Measurements from ENCODE around the gene KIF13A.

KIF13A gene

DNA sequence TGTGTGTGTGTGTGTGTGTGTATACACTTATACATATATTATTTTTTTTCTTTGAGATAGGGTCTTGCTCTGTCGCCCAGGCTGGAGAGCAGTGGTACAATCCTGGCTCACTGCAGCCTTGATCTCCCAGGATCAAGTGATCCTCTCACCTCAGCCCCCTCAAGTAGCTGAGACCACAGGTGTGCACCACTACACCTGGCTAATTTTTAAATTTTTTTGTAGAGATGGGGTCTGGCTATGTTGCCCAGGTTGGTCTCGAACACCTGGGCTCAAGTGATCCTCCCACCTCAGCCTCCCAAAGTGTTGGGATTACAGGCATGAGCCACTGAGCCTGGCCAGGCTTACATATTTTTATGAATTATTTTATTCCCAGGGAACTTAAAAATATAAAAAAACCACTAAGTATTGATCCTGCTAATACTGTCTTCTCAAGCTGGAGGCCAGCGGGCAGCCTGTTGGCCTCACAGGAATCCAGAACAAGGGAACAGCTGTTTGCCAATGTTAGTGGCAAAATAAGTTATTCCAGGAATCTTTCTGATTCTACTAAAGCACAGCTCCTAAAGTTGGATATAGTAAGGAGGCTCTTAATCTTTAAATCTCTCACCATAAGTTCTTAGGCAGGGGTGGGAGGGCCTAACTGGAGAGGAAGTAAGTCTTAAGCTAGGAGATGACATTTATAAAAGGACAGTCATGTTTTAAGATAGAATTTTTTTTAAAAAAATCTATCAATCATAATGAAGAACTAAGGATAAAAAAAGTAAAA is 145.2 kb downstream of the KIF13A start:
- Histone ChIP-seq H3K4me1 (ENCODE audit: control insufficient read depth, insufficient read depth, low read length) (no peaks in the 10 kb centered on the region; the same call in 1 of the 2 replicates), H3K4me3 (ENCODE audit: low read depth, low read length) (no peak overlapping the region), H3K9me3 (ENCODE audit: control insufficient read depth, insufficient read depth, low read depth, low read length) (no peaks in the 10 kb centered on the region), H3K27ac (ENCODE audit: low read depth, low read length) (no peak overlapping the region), H3K27me3 (ENCODE audit: control insufficient read depth, insufficient read depth, low read length) (no peaks in the 10 kb centered on the region), H3K36me3 (ENCODE audit: control insufficient read depth, insufficient read depth, low read length) (peaks cover 15% of the 10 kb centered on the region), H3K9ac (ENCODE audit: low read length) (no peak overlapping the region)

DNA sequence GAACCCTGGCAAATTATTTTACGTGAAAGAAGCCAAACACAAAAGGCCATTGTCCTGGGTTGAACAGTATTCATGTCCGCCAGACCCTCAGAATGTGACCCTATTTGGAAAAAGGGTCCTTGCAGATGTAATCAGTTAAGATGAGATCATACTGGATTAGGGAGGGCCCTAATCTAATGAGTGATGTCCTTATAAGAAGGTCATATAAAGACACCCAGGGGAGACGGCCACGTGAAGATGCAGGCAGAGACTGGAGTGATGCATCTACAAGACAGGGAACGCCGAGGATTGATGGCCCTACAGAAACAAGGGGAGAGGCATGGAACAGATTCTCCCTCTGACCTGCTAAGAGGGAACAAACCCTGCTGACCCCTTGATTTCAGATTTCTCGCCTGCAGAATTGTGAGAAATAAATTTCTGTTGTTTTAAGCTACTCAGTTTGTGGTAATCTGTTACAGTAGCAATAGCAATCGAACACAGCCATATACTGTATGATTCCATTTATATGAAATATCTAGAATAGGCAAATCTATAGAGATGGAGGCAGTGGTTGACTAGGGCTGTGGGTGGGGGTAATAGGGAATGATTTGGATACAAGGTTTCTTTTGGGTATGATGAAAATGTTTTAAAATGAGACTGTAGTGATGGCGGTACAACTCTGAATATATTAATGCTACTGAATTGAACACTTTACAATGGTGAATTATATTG is 147.8 kb downstream of the KIF13A start:
- Histone ChIP-seq H3K27me3 (ENCODE audit: control insufficient read depth, insufficient read depth, low read length) (no peaks in the 10 kb centered on the region), H3K27ac (ENCODE audit: low read depth, low read length) (no peak overlapping the region)

DNA sequence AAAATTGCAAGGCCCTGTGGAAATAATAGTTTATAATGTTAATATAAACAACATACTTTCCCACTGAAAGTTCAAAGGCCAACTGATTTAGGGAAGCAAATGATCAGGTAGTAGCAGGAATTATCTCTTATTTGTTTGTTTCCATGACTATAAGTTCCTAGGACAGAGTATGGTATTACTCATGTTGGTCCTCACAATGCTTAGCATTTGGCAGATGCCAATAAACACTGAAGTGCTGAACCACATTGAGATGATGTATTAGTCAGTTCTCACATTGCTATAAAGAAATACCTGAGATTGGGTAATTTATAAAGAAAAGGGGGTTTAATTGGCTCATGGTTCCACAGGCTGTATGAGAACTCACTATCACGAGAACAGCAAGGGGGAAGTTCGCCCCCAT is 151.1 kb downstream of the KIF13A start:
- H3K36me3 ChIP-seq (ENCODE audit: control insufficient read depth, insufficient read depth, low read length) = peaks cover 24% of the 10 kb centered on the region
- no peak overlapping the region for H3K9ac ChIP-seq (ENCODE audit: low read length)
- H3K9me3 ChIP-seq (ENCODE audit: control insufficient read depth, insufficient read depth, low read depth, low read length) = no peaks in the 10 kb centered on the region
- H3K27me3 ChIP-seq (ENCODE audit: control insufficient read depth, insufficient read depth, low read length) = no peaks in the 10 kb centered on the region
- no peak overlapping the region for H3K4me3 ChIP-seq (ENCODE audit: low read depth, low read length)
- no peaks in the 10 kb centered on the region; the same call in 1 of the 2 replicates for H3K4me1 ChIP-seq (ENCODE audit: control insufficient read depth, insufficient read depth, low read length)
- H3K27ac ChIP-seq (ENCODE audit: low read depth, low read length) = no peak overlapping the region

More for the DNA sequence above, 147.8 kb downstream of the KIF13A start:
- H3K4me1 ChIP-seq (ENCODE audit: control insufficient read depth, insufficient read depth, low read length) = no peaks in the 10 kb centered on the region; the same call in 1 of the 2 replicates
- no peak overlapping the region for H3K9ac ChIP-seq (ENCODE audit: low read length)
- H3K36me3 ChIP-seq (ENCODE audit: control insufficient read depth, insufficient read depth, low read length) = peaks cover 22% of the 10 kb centered on the region
- H3K4me3 ChIP-seq (ENCODE audit: low read depth, low read length) = no peak overlapping the region
- no peaks in the 10 kb centered on the region for H3K9me3 ChIP-seq (ENCODE audit: control insufficient read depth, insufficient read depth, low read depth, low read length)

DNA sequence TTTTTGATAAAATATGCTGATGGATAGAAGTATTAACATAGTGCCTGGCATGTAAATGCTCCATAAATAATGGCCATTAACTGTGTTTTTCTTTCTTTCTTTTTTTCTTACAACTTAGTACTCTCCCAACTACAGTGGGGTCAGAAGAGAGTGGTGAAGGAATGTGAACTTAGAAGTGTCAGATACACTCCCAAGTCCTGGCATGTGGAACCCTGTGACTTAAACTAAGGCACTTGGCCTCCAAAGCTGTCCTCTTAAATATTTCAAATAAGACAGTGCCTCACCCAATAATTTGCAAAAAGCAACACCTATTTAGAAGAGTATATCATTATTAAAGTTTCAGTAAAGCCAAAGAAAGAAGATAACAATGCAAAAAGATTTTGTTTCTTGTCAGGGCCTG is 151.7 kb downstream of the KIF13A start:
- Histone ChIP-seq H3K4me3 (ENCODE audit: low read depth, low read length) (no peak overlapping the region), H3K9ac (ENCODE audit: low read length) (no peak overlapping the region), H3K27ac (ENCODE audit: low read depth, low read length) (no peak overlapping the region), H3K27me3 (ENCODE audit: control insufficient read depth, insufficient read depth, low read length) (no peaks in the 10 kb centered on the region), H3K36me3 (ENCODE audit: control insufficient read depth, insufficient read depth, low read length) (peaks cover 29% of the 10 kb centered on the region), H3K4me1 (ENCODE audit: control insufficient read depth, insufficient read depth, low read length) (no peaks in the 10 kb centered on the region; the same call in 1 of the 2 replicates), H3K9me3 (ENCODE audit: control insufficient read depth, insufficient read depth, low read depth, low read length) (no peaks in the 10 kb centered on the region)

DNA sequence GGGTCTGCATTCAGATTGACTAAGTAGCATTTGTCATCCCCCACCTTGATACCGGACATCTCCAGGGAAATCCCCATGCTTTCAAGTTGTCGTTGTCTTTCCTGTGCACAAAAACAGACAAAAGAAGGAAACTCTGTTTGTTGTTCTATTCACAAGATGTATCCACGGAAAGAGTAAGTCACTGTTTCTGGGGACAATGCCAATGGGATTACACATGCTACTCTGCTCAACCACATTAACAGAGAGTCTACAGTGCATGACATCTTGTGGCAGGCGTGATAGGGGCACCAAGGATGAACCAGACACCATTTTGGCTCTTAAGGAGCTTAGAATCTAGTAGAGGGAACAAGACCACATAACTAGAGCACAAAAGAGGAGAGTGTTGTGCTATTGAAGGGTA is 156.3 kb downstream of the KIF13A start:
- H3K27me3 ChIP-seq (ENCODE audit: control insufficient read depth, insufficient read depth, low read length) = no peaks in the 10 kb centered on the region
- no peaks in the 10 kb centered on the region for H3K9me3 ChIP-seq (ENCODE audit: control insufficient read depth, insufficient read depth, low read depth, low read length)
- H3K27ac ChIP-seq (ENCODE audit: low read depth, low read length) = no peak overlapping the region
- H3K4me3 ChIP-seq (ENCODE audit: low read depth, low read length) = no peak overlapping the region
- no peak overlapping the region for H3K9ac ChIP-seq (ENCODE audit: low read length)
- peaks cover 48% of the 10 kb centered on the region for H3K36me3 ChIP-seq (ENCODE audit: control insufficient read depth, insufficient read depth, low read length)
- H3K4me1 ChIP-seq (ENCODE audit: control insufficient read depth, insufficient read depth, low read length) = no peaks in the 10 kb centered on the region

DNA sequence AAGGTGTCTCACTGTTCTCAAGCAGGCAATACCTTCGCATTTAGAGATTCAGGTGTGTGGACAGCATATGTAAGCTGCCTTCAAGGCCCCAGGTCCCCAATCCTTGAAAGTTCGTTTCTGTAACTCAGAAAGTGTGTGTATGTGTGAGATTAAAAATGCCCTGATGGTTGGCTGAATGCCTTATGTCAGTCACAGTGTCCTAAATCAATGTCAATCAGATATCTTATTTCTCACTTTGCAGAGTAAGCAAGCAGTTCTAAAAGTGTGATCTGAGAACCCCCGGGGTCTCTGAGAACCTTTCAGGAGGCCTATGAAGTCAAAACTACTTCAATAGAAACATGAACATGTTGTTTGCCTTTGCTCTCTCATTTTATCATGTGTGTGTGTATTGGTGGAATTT is 157.5 kb downstream of the KIF13A start:
- Histone ChIP-seq H3K9ac (ENCODE audit: low read length) (no peak overlapping the region), H3K4me3 (ENCODE audit: low read depth, low read length) (no peak overlapping the region), H3K36me3 (ENCODE audit: control insufficient read depth, insufficient read depth, low read length) (peaks cover 60% of the 10 kb centered on the region), H3K9me3 (ENCODE audit: control insufficient read depth, insufficient read depth, low read depth, low read length) (no peaks in the 10 kb centered on the region), H3K27ac (ENCODE audit: low read depth, low read length) (no peak overlapping the region), H3K4me1 (ENCODE audit: control insufficient read depth, insufficient read depth, low read length) (no peaks in the 10 kb centered on the region), H3K27me3 (ENCODE audit: control insufficient read depth, insufficient read depth, low read length) (no peaks in the 10 kb centered on the region)

DNA sequence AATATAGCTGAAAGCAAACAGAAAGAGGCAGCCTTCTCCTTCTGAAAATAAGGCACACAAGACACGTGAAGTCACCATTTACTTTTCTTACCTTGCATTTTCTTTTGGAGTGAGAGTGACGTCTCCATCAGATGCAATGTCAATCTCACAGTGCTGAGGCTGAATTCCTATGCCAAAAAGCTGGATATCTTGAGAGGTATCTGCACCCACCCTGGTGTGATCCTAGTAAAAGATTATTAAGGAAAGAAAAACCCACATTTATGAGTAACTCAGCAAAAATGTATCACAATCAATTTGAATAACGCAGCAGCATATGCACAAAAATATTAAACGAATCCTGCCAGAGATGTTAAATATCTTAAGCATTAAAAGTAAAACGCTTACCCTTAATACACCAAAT is 159.3 kb downstream of the KIF13A start:
- Histone ChIP-seq H3K36me3 (ENCODE audit: control insufficient read depth, insufficient read depth, low read length) (peaks cover 62% of the 10 kb centered on the region), H3K4me1 (ENCODE audit: control insufficient read depth, insufficient read depth, low read length) (no peaks in the 10 kb centered on the region)

DNA sequence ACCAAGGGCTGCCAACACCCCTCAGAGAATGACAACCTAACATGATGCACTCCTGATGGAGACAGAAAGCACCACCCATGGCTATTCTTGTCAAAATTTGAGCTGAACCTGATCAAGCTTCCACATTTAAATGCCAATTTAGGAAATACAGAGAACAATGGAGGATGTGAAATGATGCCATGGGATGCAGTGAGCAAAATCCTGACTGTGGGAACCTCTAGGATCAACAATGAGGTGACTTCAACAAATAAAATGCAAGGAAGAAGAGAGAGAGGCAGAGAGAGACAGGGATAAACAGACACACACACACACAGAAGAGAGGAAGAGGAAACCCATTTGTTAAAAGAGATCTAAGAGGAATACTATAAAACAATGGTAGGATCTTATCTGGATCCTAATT is 161.1 kb downstream of the KIF13A start:
- Histone ChIP-seq H3K36me3 (ENCODE audit: control insufficient read depth, insufficient read depth, low read length) (peaks cover 66% of the 10 kb centered on the region), H3K27me3 (ENCODE audit: control insufficient read depth, insufficient read depth, low read length) (no peaks in the 10 kb centered on the region), H3K4me3 (ENCODE audit: low read depth, low read length) (no peak overlapping the region), H3K27ac (ENCODE audit: low read depth, low read length) (no peak overlapping the region), H3K9me3 (ENCODE audit: control insufficient read depth, insufficient read depth, low read depth, low read length) (no peaks in the 10 kb centered on the region), H3K9ac (ENCODE audit: low read length) (no peak overlapping the region), H3K4me1 (ENCODE audit: control insufficient read depth, insufficient read depth, low read length) (no peaks in the 10 kb centered on the region)

More for the DNA sequence above, 159.3 kb downstream of the KIF13A start:
- no peaks in the 10 kb centered on the region for H3K27me3 ChIP-seq (ENCODE audit: control insufficient read depth, insufficient read depth, low read length)
- H3K4me3 ChIP-seq (ENCODE audit: low read depth, low read length) = no peak overlapping the region
- no peak overlapping the region for H3K27ac ChIP-seq (ENCODE audit: low read depth, low read length)
- no peaks in the 10 kb centered on the region for H3K9me3 ChIP-seq (ENCODE audit: control insufficient read depth, insufficient read depth, low read depth, low read length)
- H3K9ac ChIP-seq (ENCODE audit: low read length) = no peak overlapping the region

DNA sequence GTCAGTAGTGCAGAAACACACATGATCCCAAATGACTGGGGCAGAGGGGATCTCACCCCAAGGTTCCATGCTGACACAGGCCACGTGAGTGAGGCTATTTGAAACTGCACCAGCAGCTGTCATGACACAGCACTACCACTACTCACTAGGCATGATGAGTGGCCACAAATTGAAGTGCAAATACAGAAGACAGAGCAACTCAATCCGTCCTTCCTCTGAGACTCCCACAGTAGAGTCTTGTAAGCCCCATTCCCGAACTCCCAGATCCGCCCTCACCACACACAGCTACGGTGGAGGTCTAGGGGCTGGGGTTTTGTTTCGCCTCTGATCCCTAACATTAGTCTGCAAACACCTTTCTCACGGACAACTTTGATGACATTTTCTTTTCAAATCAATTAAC is 167.4 kb downstream of the KIF13A start:
- Histone ChIP-seq H3K9me3 (ENCODE audit: control insufficient read depth, insufficient read depth, low read depth, low read length) (no peaks in the 10 kb centered on the region), H3K36me3 (ENCODE audit: control insufficient read depth, insufficient read depth, low read length) (peaks cover 16% of the 10 kb centered on the region), H3K27ac (ENCODE audit: low read depth, low read length) (no peak overlapping the region), H3K4me3 (ENCODE audit: low read depth, low read length) (no peak overlapping the region), H3K9ac (ENCODE audit: low read length) (no peak overlapping the region), H3K27me3 (ENCODE audit: control insufficient read depth, insufficient read depth, low read length) (no peaks in the 10 kb centered on the region), H3K4me1 (ENCODE audit: control insufficient read depth, insufficient read depth, low read length) (peaks cover 6% of the 10 kb centered on the region; the same call in 1 of the 2 replicates)

DNA sequence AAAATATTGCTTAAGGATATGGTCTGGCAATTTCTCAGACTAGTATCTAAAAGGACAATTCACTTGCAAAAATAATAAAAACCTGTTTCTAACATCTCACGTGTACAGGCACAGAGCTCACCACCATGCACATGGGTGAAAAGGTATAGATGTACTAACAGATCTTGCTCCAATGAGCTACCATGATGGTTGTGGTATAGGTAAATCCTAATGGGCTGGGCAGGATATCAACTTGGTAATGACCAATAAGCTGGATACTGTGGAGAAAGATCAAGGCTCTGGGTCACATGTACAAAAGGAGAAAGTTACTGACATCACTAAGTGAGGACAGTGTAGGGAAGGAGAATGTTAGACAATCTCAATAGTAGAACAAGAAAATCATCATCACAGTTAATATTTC is 169.7 kb downstream of the KIF13A start:
- no peaks in the 10 kb centered on the region for H3K27me3 ChIP-seq (ENCODE audit: control insufficient read depth, insufficient read depth, low read length)
- H3K9me3 ChIP-seq (ENCODE audit: control insufficient read depth, insufficient read depth, low read depth, low read length) = no peaks in the 10 kb centered on the region
- H3K4me3 ChIP-seq (ENCODE audit: low read depth, low read length) = no peak overlapping the region
- peaks cover 6% of the 10 kb centered on the region; the same call in 1 of the 2 replicates for H3K4me1 ChIP-seq (ENCODE audit: control insufficient read depth, insufficient read depth, low read length)
- H3K9ac ChIP-seq (ENCODE audit: low read length) = no peak overlapping the region
- H3K27ac ChIP-seq (ENCODE audit: low read depth, low read length) = no peak overlapping the region
- H3K36me3 ChIP-seq (ENCODE audit: control insufficient read depth, insufficient read depth, low read length) = peaks cover 15% of the 10 kb centered on the region

DNA sequence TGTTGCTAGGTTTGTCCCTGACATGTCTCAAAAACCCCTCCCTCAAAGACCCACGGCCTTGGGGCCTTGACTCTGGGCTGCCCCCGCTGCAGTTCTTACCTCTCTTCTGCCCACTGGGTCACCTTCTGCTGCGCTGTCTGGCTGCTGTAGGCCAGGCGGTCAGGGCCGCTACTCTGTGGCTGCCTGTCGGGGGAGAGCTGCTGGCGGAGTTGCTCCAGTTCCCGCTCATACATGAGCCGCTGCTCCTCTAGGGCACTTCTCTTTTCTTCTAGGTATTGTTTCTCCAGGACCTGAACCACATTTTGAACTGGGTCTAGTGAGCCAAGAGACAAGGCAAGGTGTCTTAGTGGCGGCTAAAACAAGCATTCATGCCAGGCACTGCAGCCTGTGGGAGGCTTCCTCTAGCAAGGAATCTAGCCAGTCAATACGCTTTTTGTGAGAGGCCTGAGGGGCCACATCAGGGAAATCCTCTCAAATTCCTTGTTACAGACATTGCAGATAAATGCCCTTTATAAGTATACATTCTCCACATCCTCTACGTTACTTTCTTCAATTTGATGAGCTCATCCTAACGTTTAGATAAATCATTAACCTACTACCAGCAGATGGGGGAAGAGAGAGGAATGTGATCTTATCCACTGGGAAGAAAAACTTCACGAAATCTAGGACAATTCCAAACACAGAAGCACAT is 170.4 kb downstream of the KIF13A start:
- Histone ChIP-seq H3K4me3 (ENCODE audit: low read depth, low read length) (no peak overlapping the region), H3K4me1 (ENCODE audit: control insufficient read depth, insufficient read depth, low read length) (peaks cover 6% of the 10 kb centered on the region; the same call in 1 of the 2 replicates), H3K36me3 (ENCODE audit: control insufficient read depth, insufficient read depth, low read length) (peaks cover 17% of the 10 kb centered on the region), H3K9me3 (ENCODE audit: control insufficient read depth, insufficient read depth, low read depth, low read length) (no peaks in the 10 kb centered on the region), H3K27ac (ENCODE audit: low read depth, low read length) (0 out of 2 replicates have a peak overlapping the region, but pooled peaks have one; percentile 14), H3K27me3 (ENCODE audit: control insufficient read depth, insufficient read depth, low read length) (no peaks in the 10 kb centered on the region), H3K9ac (ENCODE audit: low read length) (no peak overlapping the region)
